IMR-90 (cell line): ENCODE measurements around the gene CREB5. TPM values are rescaled to one million over a fixed set of nuclear protein-coding genes. Genes with fewer than 3 reads are reported as not detected.

Source experiments
- ATAC-seq: fragments of 200-7000 bp; cut with Tn5 transposase; 2 replicates; pipeline ENCODE4 v1.9.1; 2020; ENCODE audit warnings: low read depth, mild to moderate bottlenecking, moderate library complexity
- BruUV-seq: library from RNA; stranded (reverse); fragments of 400-500 nt; replicated peaks from 2 replicates; lab custom pipeline; 2021; lab: Mats Ljungman, UMichigan
- CTCF ChIA-PET: fragments of 300-600 bp; formaldehyde crosslinking; extraction: SDS; loops from one replicate; lab custom pipeline; 2021; ENCODE audit warnings: antibody characterized with exemption; lab: Yijun Ruan, JAX
- POLR2A ChIA-PET: fragments of 300-600 bp; sonication (Branson Sonifier 250); formaldehyde crosslinking; loops from one replicate; lab custom pipeline; 2022; ENCODE audit warnings: antibody characterized with exemption; ENCODE audit not compliant: unreplicated experiment; lab: Charles Lee
- DNase-seq: peaks from one replicate; pipeline ENCODE4 v3.0.0; 2013
- H2AFZ ChIP-seq: replicated peaks from 2 replicates; pipeline ENCODE3; 2013; ENCODE audit warnings: low read length, mild to moderate bottlenecking; ENCODE audit not compliant: poor library complexity
- H2AK5ac ChIP-seq: 2 replicates; pipeline ENCODE4 v1.6.1; 2013; ENCODE audit warnings: low read depth, low read length, inconsistent platforms
- H2AK9ac ChIP-seq: replicated peaks from 2 replicates; pipeline ENCODE3; 2013; ENCODE audit warnings: mild to moderate bottlenecking, low read depth, low read length, moderate library complexity; ENCODE audit not compliant: poor library complexity
- H2BK120ac ChIP-seq: 2 replicates; pipeline ENCODE4 v1.6.1; 2013; ENCODE audit warnings: low read depth, low read length, inconsistent platforms
- H2BK15ac ChIP-seq: 3 replicates; pipeline ENCODE4 v1.6.1; 2013; ENCODE audit warnings: low read depth, low read length, inconsistent platforms
- H2BK20ac ChIP-seq: 2 replicates; pipeline ENCODE4 v1.6.1; 2013; ENCODE audit warnings: low read depth, mild to moderate bottlenecking, inconsistent platforms, low read length, moderate library complexity
- H2BK5ac ChIP-seq: 2 replicates; pipeline ENCODE4 v1.6.1; 2013; ENCODE audit warnings: mild to moderate bottlenecking, low read depth, low read length, inconsistent platforms; ENCODE audit not compliant: poor library complexity, severe bottlenecking
- H3K14ac ChIP-seq: replicated peaks from 2 replicates; pipeline ENCODE4 v1.6.1; 2013; ENCODE audit warnings: low read depth, low read length, inconsistent platforms
- H3K18ac ChIP-seq: 2 replicates; pipeline ENCODE4 v1.6.1; 2013; ENCODE audit warnings: low read depth, low read length, control low read depth
- H3K23ac ChIP-seq: 2 replicates; pipeline ENCODE4 v1.6.1; 2013; ENCODE audit warnings: low read depth, low read length, inconsistent platforms
- H3K27ac ChIP-seq: 2 replicates; pipeline ENCODE4 v1.5.1; 2013; ENCODE audit warnings: mild to moderate bottlenecking, control low read depth, low read length; ENCODE audit not compliant: insufficient read depth
- H3K27me3 ChIP-seq: 2 replicates; pipeline ENCODE4 v1.6.1; 2013; ENCODE audit warnings: low read length; ENCODE audit not compliant: control insufficient read depth, insufficient read depth
- H3K36me3 ChIP-seq: 2 replicates; pipeline ENCODE4 v1.6.1; 2013; ENCODE audit warnings: low read length, mixed read lengths; ENCODE audit not compliant: control insufficient read depth, insufficient read depth
- H3K4ac ChIP-seq: 2 replicates; pipeline ENCODE4 v1.6.1; 2013; ENCODE audit warnings: low read depth, low read length, inconsistent platforms
- H3K4me1 ChIP-seq: 2 replicates; pipeline ENCODE4 v1.6.1; 2013; ENCODE audit warnings: low read length, mixed read lengths; ENCODE audit not compliant: control insufficient read depth, insufficient read depth
- H3K4me2 ChIP-seq: 2 replicates; pipeline ENCODE4 v1.6.1; 2013; ENCODE audit warnings: low read depth, mild to moderate bottlenecking, control low read depth, low read length, moderate library complexity
- H3K4me3 ChIP-seq: 2 replicates; pipeline ENCODE4 v1.5.1; 2013; ENCODE audit warnings: low read depth, mild to moderate bottlenecking, control low read depth, low read length, moderate library complexity; ENCODE audit not compliant: insufficient read depth
- H3K56ac ChIP-seq: 2 replicates; pipeline ENCODE4 v1.6.1; 2013; ENCODE audit warnings: low read length, inconsistent platforms; ENCODE audit not compliant: insufficient read depth; ENCODE audit errors: extremely low read depth
- H3K79me1 ChIP-seq, 2 experiments: 2 replicates each; pipeline ENCODE4 v1.6.1; 2013; ENCODE audit warnings: low read length in 2 of 2, inconsistent platforms in 1 of 2, low read depth in 1 of 2
- H3K9ac ChIP-seq: 2 replicates; pipeline ENCODE4 v1.6.1; 2013; ENCODE audit warnings: low read depth, low read length, control low read depth
- H3K9me1 ChIP-seq: 2 replicates; pipeline ENCODE4 v1.6.1; 2013; ENCODE audit warnings: low read length, inconsistent platforms; ENCODE audit not compliant: insufficient read depth
- H3K9me3 ChIP-seq: 2 replicates; pipeline ENCODE4 v1.6.1; 2013; ENCODE audit warnings: low read length; ENCODE audit not compliant: control insufficient read depth, insufficient read depth
- H4K20me1 ChIP-seq: 2 replicates; pipeline ENCODE4 v1.6.1; 2013; ENCODE audit warnings: low read length, inconsistent platforms; ENCODE audit not compliant: insufficient read depth
- H4K5ac ChIP-seq: 2 replicates; pipeline ENCODE4 v1.6.1; 2013; ENCODE audit warnings: mild to moderate bottlenecking, low read depth, low read length, control low read depth
- H4K8ac ChIP-seq, 2 experiments: 2 replicates each; pipeline ENCODE4 v1.6.1; 2013; ENCODE audit warnings: low read depth in 2 of 2, low read length in 2 of 2, control low read depth in 1 of 2, inconsistent platforms in 1 of 2
- H4K91ac ChIP-seq: 2 replicates; pipeline ENCODE4 v1.6.1; 2013; ENCODE audit warnings: low read depth, low read length, inconsistent platforms; ENCODE audit not compliant: insufficient read depth
- BHLHE40 ChIP-seq: fragments of 150-350 bp; IDR thresholded peaks from 2 replicates; pipeline ENCODE4 v1.6.1; 2016; ENCODE audit warnings: mild to moderate bottlenecking, low read depth, low read length
- CEBPB ChIP-seq: IDR thresholded peaks from 2 replicates; pipeline ENCODE4 v1.6.1; 2012; ENCODE audit warnings: low read depth, low read length, improper control_type of control experiment
- CHD1 ChIP-seq: IDR thresholded peaks from 2 replicates; pipeline ENCODE4 v1.6.1; 2012; ENCODE audit warnings: low read depth, low read length, improper control_type of control experiment
- CTCF ChIP-seq: conservative IDR thresholded peaks from 2 replicates; pipeline ENCODE4 v1.5.1; 2012; ENCODE audit warnings: mild to moderate bottlenecking, low read depth, low read length, improper control_type of control experiment
- ELK1 ChIP-seq: fragments of 150-350 bp; IDR thresholded peaks from 2 replicates; pipeline ENCODE4 v1.6.1; 2016; ENCODE audit warnings: low read depth, mild to moderate bottlenecking, low read length, moderate library complexity, borderline replicate concordance
- FOS ChIP-seq: fragments of 150-350 bp; IDR thresholded peaks from 2 replicates; pipeline ENCODE4 v1.6.1; 2016; ENCODE audit warnings: low read depth, low read length
- MAFK ChIP-seq: IDR thresholded peaks from 2 replicates; pipeline ENCODE4 v1.6.1; 2012; ENCODE audit warnings: low read depth, low read length, improper control_type of control experiment
- MAZ ChIP-seq: IDR thresholded peaks from 2 replicates; pipeline ENCODE4 v1.6.1; 2012; ENCODE audit warnings: low read depth, mild to moderate bottlenecking, low read length, improper control_type of control experiment, moderate library complexity, borderline replicate concordance
- MXI1 ChIP-seq: IDR thresholded peaks from 2 replicates; pipeline ENCODE4 v1.6.1; 2012; ENCODE audit warnings: low read depth, mild to moderate bottlenecking, low read length, moderate library complexity, borderline replicate concordance
- NFE2L2 ChIP-seq: fragments of 150-350 bp; IDR thresholded peaks from 2 replicates; pipeline ENCODE4 v1.6.1; 2016; ENCODE audit warnings: low read depth, mild to moderate bottlenecking, low read length
- POLR2A ChIP-seq: IDR thresholded peaks from 2 replicates; pipeline ENCODE4 v1.6.1; 2012; ENCODE audit warnings: mild to moderate bottlenecking, low read depth, low read length
- RAD21 ChIP-seq: IDR thresholded peaks from 2 replicates; pipeline ENCODE4 v1.6.1; 2012; ENCODE audit warnings: low read length, improper control_type of control experiment
- RCOR1 ChIP-seq: IDR thresholded peaks from 2 replicates; pipeline ENCODE4 v1.6.1; 2012; ENCODE audit warnings: mild to moderate bottlenecking, low read length, improper control_type of control experiment; ENCODE audit not compliant: insufficient replicate concordance
- RFX5 ChIP-seq: IDR thresholded peaks from 2 replicates; pipeline ENCODE4 v1.8.0; 2012; ENCODE audit warnings: low read depth, mild to moderate bottlenecking, low read length, moderate library complexity
- SMC3 ChIP-seq: fragments of 150-350 bp; IDR thresholded peaks from 2 replicates; pipeline ENCODE4 v1.6.1; 2016; ENCODE audit warnings: low read depth, mild to moderate bottlenecking, antibody characterized with exemption, low read length, moderate library complexity
- USF2 ChIP-seq: fragments of 150-350 bp; IDR thresholded peaks from 2 replicates; pipeline ENCODE4 v1.6.1; 2017; ENCODE audit warnings: mild to moderate bottlenecking, antibody characterized with exemption, low read length, low read depth
- WGBS, 2 experiments: methylation state at CpG; one replicate each; pipeline versions ENCODE4 v1.1.5 to v1.1.7; 2013; ENCODE audit warnings: missing lambda C conversion rate in 2 of 2; ENCODE audit not compliant: insufficient read length in 1 of 2; ENCODE audit errors: extremely low coverage in 2 of 2; 5-methylcytosine and 5-hydroxymethylcytosine counted together
- dilution Hi-C: fragments of 300-500 bp; cut with HindIII; formaldehyde crosslinking; loops from one replicate; pipeline ENCODE4 v1.14.3; 2018; ENCODE audit warnings: low sequenced_read_pairs; ENCODE audit not compliant: unreplicated experiment
- in situ Hi-C: fragments of 300-500 bp; cut with MboI; formaldehyde crosslinking; loops from 3 replicates; pipeline ENCODE4 v1.14.3; 2019; ENCODE audit warnings: low sequenced_read_pairs, inconsistent platforms, mixed read lengths
- intact Hi-C: fragments of 100-400 bp; cut with micrococcal nuclease; formaldehyde crosslinking; loops from 2 replicates; pipeline ENCODE4 v1.10.0; 2022
- polyA plus RNA-seq, 3 experiments: library from polyadenylated mRNA; depleted of rRNA; stranded (reverse); fragments of >200 nt; gene quantifications; 2 replicates each; pipeline ENCODE4 v1.2.3, GENCODE V29; 2012; ENCODE audit warnings: low replicate concordance in 1 of 3
- total RNA-seq: library from RNA; depleted of rRNA; stranded (reverse); fragments of >200 nt; gene quantifications from 2 replicates; pipeline ENCODE4 v1.2.3, GENCODE V29; 2012

The CREB5 gene
- total and polyA plus RNA-seq, 2 of the 4 experiments (the other 2 are of a cell fraction) = 7.3 to 13.1 TPM

- Histone ChIP-seq H3K4ac (no peak overlapping the region), H3K79me1 (no peaks in the 10 kb centered on the region), H3K27me3 (no peaks in the 10 kb centered on the region), H3K9me3 (no peaks in the 10 kb centered on the region), H4K5ac (no peak overlapping the region), H3K4me1 (peaks cover 7% of the 10 kb centered on the region), H2BK120ac (no peak overlapping the region), H2BK15ac (no peak overlapping the region), H4K20me1 (no peaks in the 10 kb centered on the region), H3K27ac (no peak overlapping the region), H2AFZ (no peak overlapping the region), H2AK5ac (no peak overlapping the region), H3K56ac (no peak overlapping the region), H4K91ac (no peak overlapping the region), H2BK5ac (no peak overlapping the region), H3K4me2 (no peak overlapping the region), H3K14ac (no peak overlapping the region), H3K18ac (no peak overlapping the region), H3K23ac (no peak overlapping the region), H3K4me3 (no peak overlapping the region), H3K9me1 (no peaks in the 10 kb centered on the region; the same call in 1 of the 2 replicates), H2AK9ac (no peak overlapping the region), H4K8ac (no peak overlapping the region), H3K36me3 (no peaks in the 10 kb centered on the region), H3K9ac (no peak overlapping the region), H2BK20ac (no peak overlapping the region)
- TF ChIP-seq SMC3 = no peak
- TF ChIP-seq RAD21 = no peak
- no peak for TF ChIP-seq ELK1
- TF ChIP-seq CEBPB = no peak
- TF ChIP-seq CTCF = no peak
- TF ChIP-seq FOS = no peak
- TF ChIP-seq BHLHE40 = no peak
- TF ChIP-seq RFX5 = no peak
- no peak for TF ChIP-seq MAZ
- TF ChIP-seq POLR2A = no peak
- TF ChIP-seq MAFK = no peak
- TF ChIP-seq NFE2L2 = no peak
- no peak for TF ChIP-seq RCOR1
- no peak for TF ChIP-seq USF2
- TF ChIP-seq MXI1 = no peak
- no peak for TF ChIP-seq CHD1
- CTCF ChIA-PET = interaction anchor here (0.6 kb wide), 1 partner anchor 995 kb away, joined by 4 read pairs; no protein-coding TSS in a partner anchor
- no TSS peak for BruUV-seq
- intact Hi-C loops = no loop called here
- ATAC-seq = no peak
- in situ Hi-C loops = no loop called here
- WGBS, 2 experiments = no CpG with 5 or more reads among the region's 3 CpGs
- no peak for DNase-seq
- dilution Hi-C loops = no loop called here
- POLR2A ChIA-PET = no interaction called here
Measured at GRCh38 chr7:28477041-28477442, 64.7 kb downstream of the CREB5 start.
